Measurements from ENCODE around the gene LRRC18.

DNA sequence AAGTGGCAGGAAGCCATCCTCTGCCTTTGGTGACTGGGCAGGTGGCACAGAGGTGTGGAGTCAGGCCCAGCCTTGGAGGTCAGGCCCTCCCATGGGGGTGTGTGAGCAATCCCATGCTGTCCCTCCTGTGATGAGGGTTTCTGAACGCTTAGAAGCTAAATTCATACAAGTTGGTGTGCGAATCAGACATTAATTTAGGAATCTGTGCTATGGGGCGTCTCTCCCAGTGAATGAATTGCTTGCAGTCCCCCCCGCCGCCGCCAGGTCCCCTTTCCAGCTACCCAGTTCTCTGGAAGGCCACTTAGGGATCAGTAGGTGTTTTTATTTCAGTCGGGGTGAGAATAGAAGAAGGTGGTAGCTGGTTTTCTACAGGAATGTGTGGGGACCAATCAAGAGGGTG lies 37.5 kb downstream of the LRRC18 start:
- TF ChIP-seq GABPA (IDR thresholded peaks at IDR 0.05; ENCODE audit: low read depth, low read length) (no peak), GABPA (CRISPR knock-in tag; IDR thresholded peaks at IDR 0.05; ENCODE audit: low read depth) (no peak), FOXK2 (IDR thresholded peaks at IDR 0.05) (no peak), ESRRA (CRISPR knock-in tag; IDR thresholded peaks at IDR 0.05; ENCODE audit: low read depth) (no peak), POLR2AphosphoS5 (IDR thresholded peaks at IDR 0.05; ENCODE audit: low read depth, low read length) (no peak), SATB2 (CRISPR knock-in tag; IDR thresholded peaks at IDR 0.05) (no peak), POLR2A (IDR thresholded peaks at IDR 0.05; ENCODE audit: insufficient read depth in 1 of 2, low read depth in 2 of 2, low read length in 2 of 2) (no peak)
- TF ChIP-seq, protein P1, sequence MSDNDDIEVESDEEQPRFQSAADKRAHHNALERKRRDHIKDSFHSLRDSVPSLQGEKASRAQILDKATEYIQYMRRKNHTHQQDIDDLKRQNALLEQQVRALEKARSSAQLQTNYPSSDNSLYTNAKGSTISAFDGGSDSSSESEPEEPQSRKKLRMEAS (IDR thresholded peaks at IDR 0.05): no peak
- TF ChIP-seq, protein P2, sequence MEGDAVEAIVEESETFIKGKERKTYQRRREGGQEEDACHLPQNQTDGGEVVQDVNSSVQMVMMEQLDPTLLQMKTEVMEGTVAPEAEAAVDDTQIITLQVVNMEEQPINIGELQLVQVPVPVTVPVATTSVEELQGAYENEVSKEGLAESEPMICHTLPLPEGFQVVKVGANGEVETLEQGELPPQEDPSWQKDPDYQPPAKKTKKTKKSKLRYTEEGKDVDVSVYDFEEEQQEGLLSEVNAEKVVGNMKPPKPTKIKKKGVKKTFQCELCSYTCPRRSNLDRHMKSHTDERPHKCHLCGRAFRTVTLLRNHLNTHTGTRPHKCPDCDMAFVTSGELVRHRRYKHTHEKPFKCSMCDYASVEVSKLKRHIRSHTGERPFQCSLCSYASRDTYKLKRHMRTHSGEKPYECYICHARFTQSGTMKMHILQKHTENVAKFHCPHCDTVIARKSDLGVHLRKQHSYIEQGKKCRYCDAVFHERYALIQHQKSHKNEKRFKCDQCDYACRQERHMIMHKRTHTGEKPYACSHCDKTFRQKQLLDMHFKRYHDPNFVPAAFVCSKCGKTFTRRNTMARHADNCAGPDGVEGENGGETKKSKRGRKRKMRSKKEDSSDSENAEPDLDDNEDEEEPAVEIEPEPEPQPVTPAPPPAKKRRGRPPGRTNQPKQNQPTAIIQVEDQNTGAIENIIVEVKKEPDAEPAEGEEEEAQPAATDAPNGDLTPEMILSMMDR (CRISPR knock-in tag; IDR thresholded peaks at IDR 0.05): no peak
